GM19463 (cell line): ENCODE results near the gene ILDR2.
"Not testable (repeated sequence)": the region's sequence is repeated elsewhere in the genome, so short reads cannot be mapped to it uniquely, and the experiment has no call there.

Source experiments
- ATAC-seq: cut with Tn5 transposase; IDR thresholded peaks from one replicate; pipeline ENCODE4 v1.9.1; 2021; ENCODE audit warnings: mild to moderate bottlenecking, moderate library complexity; ENCODE audit not compliant: unreplicated experiment

The ILDR2 gene

GRCh38 chr1:166895766-166896165 is 79.6 kb downstream of the ILDR2 start:
- ATAC-seq = no peak

GRCh38 chr1:166889776-166890175 is 85.6 kb downstream of the ILDR2 start:
- ATAC-seq = no peak

- no peak for ATAC-seq
Measured at GRCh38 chr1:166888373-166889111, 86.8 kb downstream of the ILDR2 start.

GRCh38 chr1:166884971-166885370 is 90.4 kb downstream of the ILDR2 start:
- no peak for ATAC-seq

- ATAC-seq = peak; percentile 70
Measured at GRCh38 chr1:166884040-166884642, 91.2 kb downstream of the ILDR2 start.

GRCh38 chr1:166882893-166883292 is 92.4 kb downstream of the ILDR2 start:
- ATAC-seq = no peak

- not testable (repeated sequence) for ATAC-seq
Measured at GRCh38 chr1:166878173-166878917, 97.0 kb downstream of the ILDR2 start.

- peak; percentile 0 for ATAC-seq
Measured at GRCh38 chr1:166876540-166876838, 98.9 kb downstream of the ILDR2 start.

GRCh38 chr1:166875734-166876539 is 99.4 kb downstream of the ILDR2 start, which contains the start of gene TADA1:
TADA1 (minus strand) TSS chr1:166876264; CDS start chr1:166876233, 31 bp downstream.
- ATAC-seq = peak; percentile 77

- ATAC-seq = no peak
Measured at GRCh38 chr1:166875302-166875733, 100.0 kb downstream of the ILDR2 start.

GRCh38 chr1:166874464-166874863 is 100.9 kb downstream of the ILDR2 start:
- no peak for ATAC-seq

GRCh38 chr1:166870584-166870983 is 104.8 kb downstream of the ILDR2 start:
- ATAC-seq = no peak

- no peak for ATAC-seq
Measured at GRCh38 chr1:166869318-166870099, 105.8 kb downstream of the ILDR2 start.

GRCh38 chr1:166868639-166869038 is 106.7 kb downstream of the ILDR2 start:
- ATAC-seq = no peak

- no peak for ATAC-seq
Measured at GRCh38 chr1:166865926-166866325, 109.4 kb downstream of the ILDR2 start.

GRCh38 chr1:166859597-166859996 is 115.7 kb downstream of the ILDR2 start:
- no peak for ATAC-seq

GRCh38 chr1:166858726-166859419 is 116.5 kb downstream of the ILDR2 start:
- no peak for ATAC-seq
